Measurements from ENCODE around the gene VPS13A.

The VPS13A gene

DNA sequence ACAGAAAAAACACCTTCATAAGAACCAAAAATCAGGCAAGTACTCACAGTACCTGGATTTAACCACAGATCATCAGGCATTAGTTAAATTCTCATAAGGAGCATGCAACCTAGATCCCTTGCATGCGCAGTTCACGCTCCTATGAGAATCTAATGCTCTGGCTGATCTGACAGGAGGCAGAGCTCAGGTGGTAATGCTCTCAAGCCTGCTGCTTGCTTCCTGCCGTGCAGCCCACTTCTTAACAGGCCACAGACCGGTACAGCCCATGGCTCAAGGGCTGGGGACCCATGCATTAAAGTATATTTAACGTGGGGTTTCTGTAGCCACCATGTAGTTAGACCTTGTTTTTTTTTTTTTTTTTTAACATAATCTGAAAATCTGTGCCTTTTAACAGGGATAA is 147.7 kb downstream of the VPS13A start:
- H3K36me3 ChIP-seq (ENCODE audit: control insufficient read depth in 4 of 4, insufficient read depth in 4 of 4, low read length in 3 of 4) = peaks cover 10 to 39% (median 20%) of the 10 kb centered on the region in 4 experiments
- ChIA-PET CTCF (no interaction called here), POLR2A (no interaction called here)
- 100% methylated on average over 3 of the region's 5 CpGs for WGBS (ENCODE audit: insufficient coverage)
- peaks cover 0 to 5% (median 2%) of the 10 kb centered on the region in 5 experiments for H3K9me3 ChIP-seq (ENCODE audit: control extremely low read depth in 1 of 5, control insufficient read depth in 4 of 5, insufficient read depth in 2 of 5, low read depth in 1 of 5, low read length in 4 of 5)
- H3K4me3 ChIP-seq (ENCODE audit: control insufficient read depth in 1 of 7, extremely low read depth in 1 of 7, insufficient read depth in 4 of 7, low read depth in 2 of 7, low read length in 6 of 7) = no peak overlapping the region
- DNase-seq = no peak
- no peaks in the 10 kb centered on the region for H3K4me1 ChIP-seq (ENCODE audit: control extremely low read depth in 1 of 4, control insufficient read depth in 4 of 4, insufficient read depth in 4 of 4, low read length in 3 of 4)
- H3K27me3 ChIP-seq (replicated peaks in 2 of 5; ENCODE audit: control insufficient read depth in 4 of 5, insufficient read depth in 5 of 5, low read length in 4 of 5) = no peaks in the 10 kb centered on the region
- no peak overlapping the region for H3K27ac ChIP-seq (ENCODE audit: insufficient read depth in 1 of 2, low read depth in 1 of 2, low read length in 2 of 2, poor library complexity in 1 of 2, severe bottlenecking in 2 of 2)

DNA sequence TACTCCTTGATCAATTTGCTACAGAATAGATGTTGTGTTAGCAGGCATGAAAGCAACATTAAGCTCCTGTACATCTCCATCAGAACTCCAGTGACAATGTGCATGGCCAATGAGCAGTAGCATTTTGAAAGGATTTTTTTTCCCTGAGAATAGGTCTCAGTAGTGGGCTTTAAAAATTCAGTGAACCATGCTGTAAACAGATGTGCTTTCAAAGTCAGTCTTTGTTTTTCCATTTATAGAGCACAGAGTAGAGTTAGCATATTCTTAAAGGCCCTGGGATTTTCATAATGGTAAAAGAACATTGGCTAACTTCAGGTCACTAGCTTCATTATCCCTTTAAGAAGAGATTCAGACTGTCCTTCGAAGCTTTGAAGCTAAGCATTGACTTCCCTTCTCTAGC is 150.8 kb downstream of the VPS13A start:
- Histone ChIP-seq H3K4me3 (ENCODE audit: control insufficient read depth in 1 of 7, extremely low read depth in 1 of 7, insufficient read depth in 4 of 7, low read depth in 2 of 7, low read length in 6 of 7) (no peak overlapping the region), H3K27ac (ENCODE audit: insufficient read depth in 1 of 2, low read depth in 1 of 2, low read length in 2 of 2, poor library complexity in 1 of 2, severe bottlenecking in 2 of 2) (no peak overlapping the region), H3K9me3 (ENCODE audit: control extremely low read depth in 1 of 5, control insufficient read depth in 4 of 5, insufficient read depth in 2 of 5, low read depth in 1 of 5, low read length in 4 of 5) (peaks cover 0 to 5% (median 2%) of the 10 kb centered on the region in 5 experiments), H3K36me3 (ENCODE audit: control insufficient read depth in 4 of 4, insufficient read depth in 4 of 4, low read length in 3 of 4) (peaks cover 8 to 34% (median 18%) of the 10 kb centered on the region in 4 experiments), H3K27me3 (replicated peaks in 2 of 5; ENCODE audit: control insufficient read depth in 4 of 5, insufficient read depth in 5 of 5, low read length in 4 of 5) (no peaks in the 10 kb centered on the region), H3K4me1 (ENCODE audit: control extremely low read depth in 1 of 4, control insufficient read depth in 4 of 4, insufficient read depth in 4 of 4, low read length in 3 of 4) (no peaks in the 10 kb centered on the region)
- DNase-seq = no peak
- CTCF ChIA-PET = no interaction called here
- 100% methylated on average over 1 of the region's 1 CpG for WGBS (ENCODE audit: insufficient coverage)
- POLR2A ChIA-PET = no interaction called here

DNA sequence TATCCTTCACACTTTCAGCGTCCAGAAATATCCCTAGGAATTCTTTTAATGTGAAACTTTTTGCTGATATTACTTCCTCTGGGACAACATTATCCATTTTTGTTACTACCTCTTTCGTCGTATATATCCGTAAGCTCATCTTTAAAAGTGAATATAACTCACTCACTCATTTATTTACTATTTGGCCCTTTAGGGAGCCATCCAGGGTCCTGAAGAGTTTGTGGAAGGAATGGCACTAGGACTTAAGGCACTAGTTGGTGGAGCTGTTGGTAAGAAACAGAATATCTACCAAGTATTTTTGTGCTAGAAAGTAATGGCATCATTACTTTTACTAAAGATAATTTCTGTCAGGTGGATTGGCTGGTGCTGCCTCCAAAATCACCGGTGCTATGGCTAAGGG is 192.7 kb downstream of the VPS13A start:
- H3K27ac ChIP-seq (ENCODE audit: insufficient read depth in 1 of 2, low read depth in 1 of 2, low read length in 2 of 2, poor library complexity in 1 of 2, severe bottlenecking in 2 of 2) = no peak overlapping the region
- CTCF ChIA-PET = no interaction called here
- peaks cover 7 to 29% (median 19%) of the 10 kb centered on the region in 4 experiments for H3K36me3 ChIP-seq (ENCODE audit: control insufficient read depth in 4 of 4, insufficient read depth in 4 of 4, low read length in 3 of 4)
- POLR2A ChIA-PET = no interaction called here
- no peaks in the 10 kb centered on the region for H3K27me3 ChIP-seq (replicated peaks in 2 of 5; ENCODE audit: control insufficient read depth in 4 of 5, insufficient read depth in 5 of 5, low read length in 4 of 5)
- DNase-seq = no peak
- 100% methylated on average over 2 of the region's 5 CpGs for WGBS (ENCODE audit: insufficient coverage)
- H3K9me3 ChIP-seq (ENCODE audit: control extremely low read depth in 1 of 5, control insufficient read depth in 4 of 5, insufficient read depth in 2 of 5, low read depth in 1 of 5, low read length in 4 of 5) = no peaks in the 10 kb centered on the region
- H3K4me1 ChIP-seq (ENCODE audit: control extremely low read depth in 1 of 4, control insufficient read depth in 4 of 4, insufficient read depth in 4 of 4, low read length in 3 of 4) = no peaks in the 10 kb centered on the region
- no peak overlapping the region for H3K4me3 ChIP-seq (ENCODE audit: control insufficient read depth in 1 of 7, extremely low read depth in 1 of 7, insufficient read depth in 4 of 7, low read depth in 2 of 7, low read length in 6 of 7)

DNA sequence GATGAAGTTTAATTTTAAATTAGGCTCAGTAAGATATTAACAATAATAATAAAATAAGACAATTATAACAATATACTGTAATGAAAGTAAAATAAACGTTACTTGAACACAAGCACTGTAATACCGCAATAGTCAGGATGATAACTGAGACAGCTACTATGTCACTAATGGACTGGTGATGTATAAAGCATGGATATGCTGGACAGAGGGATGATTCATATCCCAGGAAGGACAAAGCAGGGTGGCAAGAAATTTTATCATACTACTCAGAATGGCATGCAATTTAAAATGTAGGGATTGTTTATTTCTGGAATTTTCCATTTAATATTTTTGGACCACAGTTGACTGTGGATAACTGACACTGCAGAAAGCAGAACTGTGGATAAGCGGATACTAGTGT is 196.9 kb downstream of the VPS13A start:
- WGBS (ENCODE audit: insufficient coverage) = 100% methylated on average over 1 of the region's 3 CpGs
- CTCF ChIA-PET = no interaction called here
- POLR2A ChIA-PET = no interaction called here

DNA sequence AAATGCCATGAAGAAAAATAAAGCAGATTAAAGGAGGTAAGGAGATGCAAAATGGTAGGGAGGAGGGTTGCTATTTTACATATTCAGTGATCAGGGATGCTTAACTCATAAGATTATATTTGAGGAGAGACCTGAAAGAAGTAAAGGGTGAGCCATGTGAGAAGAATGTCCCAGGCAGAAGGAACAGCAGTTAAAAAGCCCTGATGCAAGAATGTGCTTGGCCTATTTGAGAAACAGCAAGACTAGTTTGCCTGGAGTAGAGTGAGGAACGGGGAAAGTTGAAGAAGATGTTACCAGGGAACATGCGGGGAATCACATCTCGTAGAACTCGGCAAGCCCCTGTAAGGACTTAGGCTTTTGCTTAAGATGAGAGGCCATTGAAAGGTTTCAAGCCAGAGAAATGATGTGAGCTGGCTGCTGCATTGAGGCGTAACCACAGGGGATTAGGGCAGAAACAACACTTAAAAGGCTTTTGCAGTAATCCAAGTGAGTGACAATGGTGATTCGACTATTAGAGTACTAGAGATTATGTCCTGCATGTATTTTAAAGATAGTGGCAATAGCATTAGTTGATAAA is 198.7 kb downstream of the VPS13A start:
- no peaks in the 10 kb centered on the region for H3K27me3 ChIP-seq (replicated peaks in 2 of 5; ENCODE audit: control insufficient read depth in 4 of 5, insufficient read depth in 5 of 5, low read length in 4 of 5)
- no peak overlapping the region for H3K27ac ChIP-seq (ENCODE audit: insufficient read depth in 1 of 2, low read depth in 1 of 2, low read length in 2 of 2, poor library complexity in 1 of 2, severe bottlenecking in 2 of 2)
- no peak overlapping the region for H3K4me3 ChIP-seq (ENCODE audit: control insufficient read depth in 1 of 7, extremely low read depth in 1 of 7, insufficient read depth in 4 of 7, low read depth in 2 of 7, low read length in 6 of 7)
- peaks cover 2 to 17% (median 10%) of the 10 kb centered on the region in 4 experiments for H3K36me3 ChIP-seq (ENCODE audit: control insufficient read depth in 4 of 4, insufficient read depth in 4 of 4, low read length in 3 of 4)
- peaks cover 0 to 3% (median 0%) of the 10 kb centered on the region in 5 experiments for H3K9me3 ChIP-seq (ENCODE audit: control extremely low read depth in 1 of 5, control insufficient read depth in 4 of 5, insufficient read depth in 2 of 5, low read depth in 1 of 5, low read length in 4 of 5)
- no peaks in the 10 kb centered on the region for H3K4me1 ChIP-seq (ENCODE audit: control extremely low read depth in 1 of 4, control insufficient read depth in 4 of 4, insufficient read depth in 4 of 4, low read length in 3 of 4)
- WGBS (ENCODE audit: insufficient coverage) = 99% methylated on average over 6 of the region's 6 CpGs
- POLR2A ChIA-PET = no interaction called here
- DNase-seq = no peak
- CTCF ChIA-PET = no interaction called here

More for the DNA sequence above, 196.9 kb downstream of the VPS13A start:
- H3K36me3 ChIP-seq (ENCODE audit: control insufficient read depth in 4 of 4, insufficient read depth in 4 of 4, low read length in 3 of 4) = peaks cover 6 to 22% (median 15%) of the 10 kb centered on the region in 4 experiments
- H3K27me3 ChIP-seq (replicated peaks in 2 of 5; ENCODE audit: control insufficient read depth in 4 of 5, insufficient read depth in 5 of 5, low read length in 4 of 5) = no peaks in the 10 kb centered on the region
- no peak overlapping the region for H3K4me3 ChIP-seq (ENCODE audit: control insufficient read depth in 1 of 7, extremely low read depth in 1 of 7, insufficient read depth in 4 of 7, low read depth in 2 of 7, low read length in 6 of 7)
- no peak overlapping the region for H3K27ac ChIP-seq (ENCODE audit: insufficient read depth in 1 of 2, low read depth in 1 of 2, low read length in 2 of 2, poor library complexity in 1 of 2, severe bottlenecking in 2 of 2)
- H3K4me1 ChIP-seq (ENCODE audit: control extremely low read depth in 1 of 4, control insufficient read depth in 4 of 4, insufficient read depth in 4 of 4, low read length in 3 of 4) = no peaks in the 10 kb centered on the region
- no peaks in the 10 kb centered on the region for H3K9me3 ChIP-seq (ENCODE audit: control extremely low read depth in 1 of 5, control insufficient read depth in 4 of 5, insufficient read depth in 2 of 5, low read depth in 1 of 5, low read length in 4 of 5)
- DNase-seq = no peak

DNA sequence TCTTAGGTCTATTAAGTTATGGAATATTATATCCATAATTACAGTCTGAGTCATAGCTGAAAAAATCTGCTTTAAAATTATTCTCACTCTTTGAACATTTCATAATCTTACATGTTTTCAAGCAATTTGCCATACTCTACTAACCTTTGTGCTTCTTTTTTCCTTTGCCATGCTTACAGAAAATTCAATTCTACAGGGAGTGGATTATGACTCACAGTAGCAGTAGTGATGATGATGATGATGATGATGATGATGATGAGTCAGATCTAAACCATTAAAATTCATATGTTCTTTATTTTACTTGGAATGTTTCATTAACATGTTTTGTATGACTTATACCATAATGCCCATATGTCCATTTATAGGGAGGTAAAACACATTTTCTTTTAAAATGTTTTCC is 207.1 kb downstream of the VPS13A start:
- no peaks in the 10 kb centered on the region for H3K27me3 ChIP-seq (replicated peaks in 2 of 5; ENCODE audit: control insufficient read depth in 4 of 5, insufficient read depth in 5 of 5, low read length in 4 of 5)
- H3K36me3 ChIP-seq (ENCODE audit: control insufficient read depth in 4 of 4, insufficient read depth in 4 of 4, low read length in 3 of 4) = peaks cover 6 to 15% (median 11%) of the 10 kb centered on the region in 4 experiments
- H3K9me3 ChIP-seq (ENCODE audit: control extremely low read depth in 1 of 5, control insufficient read depth in 4 of 5, insufficient read depth in 2 of 5, low read depth in 1 of 5, low read length in 4 of 5) = peaks cover 0 to 5% (median 0%) of the 10 kb centered on the region in 5 experiments
- no peak for DNase-seq
- POLR2A ChIA-PET = no interaction called here
- H3K27ac ChIP-seq (ENCODE audit: insufficient read depth in 1 of 2, low read depth in 1 of 2, low read length in 2 of 2, poor library complexity in 1 of 2, severe bottlenecking in 2 of 2) = no peak overlapping the region
- CTCF ChIA-PET = no interaction called here
- no peak overlapping the region for H3K4me3 ChIP-seq (ENCODE audit: control insufficient read depth in 1 of 7, extremely low read depth in 1 of 7, insufficient read depth in 4 of 7, low read depth in 2 of 7, low read length in 6 of 7)
- no peaks in the 10 kb centered on the region for H3K4me1 ChIP-seq (ENCODE audit: control extremely low read depth in 1 of 4, control insufficient read depth in 4 of 4, insufficient read depth in 4 of 4, low read length in 3 of 4)

DNA sequence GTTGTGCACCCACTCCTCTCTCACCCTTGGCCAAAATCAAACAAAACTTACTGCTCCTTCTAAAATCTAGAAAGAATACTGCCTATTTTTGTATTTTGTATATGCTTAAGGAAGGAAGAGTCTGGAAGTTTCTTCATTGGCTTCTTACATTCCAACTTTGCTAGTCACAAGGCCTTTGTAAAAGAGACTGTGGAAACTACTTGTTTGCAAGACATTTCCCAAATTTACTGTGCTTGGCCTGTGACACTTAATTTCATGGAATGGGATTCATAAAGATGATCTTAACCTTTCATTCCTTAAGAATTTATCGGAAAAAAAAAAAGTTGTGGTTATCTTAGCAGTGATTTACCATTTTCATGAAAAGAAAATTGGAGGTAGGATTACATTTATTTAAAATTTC is 208.9 kb downstream of the VPS13A start:
- Histone ChIP-seq H3K27me3 (replicated peaks in 2 of 5; ENCODE audit: control insufficient read depth in 4 of 5, insufficient read depth in 5 of 5, low read length in 4 of 5) (no peaks in the 10 kb centered on the region), H3K4me1 (ENCODE audit: control extremely low read depth in 1 of 4, control insufficient read depth in 4 of 4, insufficient read depth in 4 of 4, low read length in 3 of 4) (no peaks in the 10 kb centered on the region), H3K9me3 (ENCODE audit: control extremely low read depth in 1 of 5, control insufficient read depth in 4 of 5, insufficient read depth in 2 of 5, low read depth in 1 of 5, low read length in 4 of 5) (no peaks in the 10 kb centered on the region), H3K4me3 (ENCODE audit: control insufficient read depth in 1 of 7, extremely low read depth in 1 of 7, insufficient read depth in 4 of 7, low read depth in 2 of 7, low read length in 6 of 7) (no peak overlapping the region), H3K27ac (ENCODE audit: insufficient read depth in 1 of 2, low read depth in 1 of 2, low read length in 2 of 2, poor library complexity in 1 of 2, severe bottlenecking in 2 of 2) (no peak overlapping the region), H3K36me3 (ENCODE audit: control insufficient read depth in 4 of 4, insufficient read depth in 4 of 4, low read length in 3 of 4) (peaks cover 2 to 13% (median 8%) of the 10 kb centered on the region in 4 experiments)
- no peak for DNase-seq
- CTCF ChIA-PET = no interaction called here
- WGBS (ENCODE audit: insufficient coverage) = no CpG with 5 or more reads among the region's 1 CpG
- POLR2A ChIA-PET = no interaction called here

Data from common myeloid progenitor, CD34-positive (primary cell).